Stimulated activated naive CD8-positive, alpha-beta T cell treated with anti-CD3 and anti-CD28 coated beads, Interleukin-15, Interleukin-2, amounts not matched to agents 100 U/mL and 50 U/mL, for 24 hours (primary cell): ENCODE data around the gene CALCOCO1.
"Not testable (repeated sequence)": the region's sequence is repeated elsewhere in the genome, so short reads cannot be mapped to it uniquely, and the experiment has no call there.

Experiments
- ATAC-seq: fragments of 150-1000 bp; cut with Tn5 transposase; one replicate; pipeline ENCODE4 v1.10.0; 2021
- DNase-seq: peaks from one replicate; pipeline ENCODE4 v3.0.0; 2021

Gene CALCOCO1

GRCh38 chr12:53733807-53734200 lies 6.6 kb upstream of the CALCOCO1 start:
- no peak for DNase-seq
- no peak for ATAC-seq

- DNase-seq (no peak), ATAC-seq (peak; percentile 15)
Measured at GRCh38 chr12:53733051-53733806, 6.0 kb upstream of the CALCOCO1 start.

GRCh38 chr12:53729644-53730043 lies 2.4 kb upstream of the CALCOCO1 start:
- no peak for ATAC-seq
- DNase-seq, result no peak

- DNase-seq (no peak), ATAC-seq (no peak)
Measured at GRCh38 chr12:53728206-53728605, 954 bp upstream of the CALCOCO1 start.

- no peak for DNase-seq
- ATAC-seq, result no peak
Measured at GRCh38 chr12:53726946-53727309, 324 bp downstream of the CALCOCO1 start.

GRCh38 chr12:53726341-53726740 lies 911 bp downstream of the CALCOCO1 start:
- ATAC-seq, result no peak
- no peak for DNase-seq

- DNase-seq, result no peak
- ATAC-seq, result no peak
Measured at GRCh38 chr12:53725824-53726223, 1.4 kb downstream of the CALCOCO1 start.

GRCh38 chr12:53722450-53723041 lies 4.7 kb downstream of the CALCOCO1 start:
- DNase-seq, result no peak
- ATAC-seq, result no peak

GRCh38 chr12:53720946-53721345 lies 6.3 kb downstream of the CALCOCO1 start:
- ATAC-seq, result no peak
- no peak for DNase-seq

GRCh38 chr12:53719649-53720048 lies 7.6 kb downstream of the CALCOCO1 start:
- no peak for ATAC-seq
- DNase-seq, result no peak

GRCh38 chr12:53718567-53718966 lies 8.7 kb downstream of the CALCOCO1 start:
- not testable (repeated sequence) for ATAC-seq, DNase-seq

GRCh38 chr12:53717319-53717718 lies 9.9 kb downstream of the CALCOCO1 start:
- ATAC-seq, result no peak
- no peak for DNase-seq

- DNase-seq (no peak), ATAC-seq (no peak)
Measured at GRCh38 chr12:53714004-53714403, 13.2 kb downstream of the CALCOCO1 start.

- no peak for DNase-seq
- no peak for ATAC-seq
Measured at GRCh38 chr12:53713516-53713915, 13.7 kb downstream of the CALCOCO1 start.

GRCh38 chr12:53712059-53712643 lies 15.1 kb downstream of the CALCOCO1 start:
- ATAC-seq (no peak), DNase-seq (no peak)

GRCh38 chr12:53710091-53710490 lies 17.2 kb downstream of the CALCOCO1 start:
- DNase-seq (no peak), ATAC-seq (no peak)

GRCh38 chr12:53709671-53710070 lies 17.6 kb downstream of the CALCOCO1 start:
- ATAC-seq (no peak), DNase-seq (no peak)

- ATAC-seq, result no peak
Measured at GRCh38 chr12:53706080-53706479, 21.2 kb downstream of the CALCOCO1 start.

GRCh38 chr12:53703756-53704155 lies 23.5 kb downstream of the CALCOCO1 start:
- no peak for ATAC-seq

More at GRCh38 chr12:53706080-53706479, 21.2 kb downstream of the CALCOCO1 start:
- DNase-seq, result no peak

GRCh38 chr12:53701518-53702264 lies 25.6 kb downstream of the CALCOCO1 start:
- ATAC-seq (peak; percentile 89), DNase-seq (peak; percentile 82)

More at GRCh38 chr12:53703756-53704155, 23.5 kb downstream of the CALCOCO1 start:
- no peak for DNase-seq

- DNase-seq (no peak), ATAC-seq (no peak)
Measured at GRCh38 chr12:53700567-53700966, 26.7 kb downstream of the CALCOCO1 start.

- DNase-seq, result no peak
- no peak for ATAC-seq
Measured at GRCh38 chr12:53699678-53700025, 27.6 kb downstream of the CALCOCO1 start.
